MCF 10A (cell line): ENCODE measurements around the gene DNM3. TPM values are rescaled to one million over a fixed set of nuclear protein-coding genes. Genes with fewer than 3 reads are reported as not detected.

Experiments
- BruUV-seq: library from RNA; stranded (reverse); fragments of 400-500 nt; replicated peaks from 2 replicates; lab custom pipeline; 2021; lab: Mats Ljungman, UMichigan
- CTCF ChIA-PET: fragments of 300-600 bp; sonication (Branson Sonifier 250); formaldehyde crosslinking; extraction: SDS; loops from one replicate; lab custom pipeline; 2021; ENCODE audit warnings: antibody characterized with exemption, inconsistent platforms; lab: Yijun Ruan, JAX
- POLR2A ChIA-PET: fragments of 300-600, 350-650 bp; sonication (Branson Sonifier 250); formaldehyde crosslinking; extraction: SDS; loops from one replicate; lab custom pipeline; 2020; ENCODE audit warnings: antibody characterized with exemption, inconsistent platforms; lab: Yijun Ruan, JAX
- DNase-seq: peaks from one replicate; pipeline ENCODE4 v3.0.0-alpha.2; 2018; ENCODE audit not compliant: unreplicated experiment
- H3K27ac Mint-ChIP-seq: one replicate; pipeline ENCODE4 v1.8.0; 2022; ENCODE audit warnings: mild to moderate bottlenecking, low read depth, mixed read lengths; ENCODE audit not compliant: unreplicated experiment
- H3K27me3 Mint-ChIP-seq: one replicate; pipeline ENCODE4 v1.8.0; 2022; ENCODE audit warnings: mixed read lengths; ENCODE audit not compliant: insufficient read depth, unreplicated experiment
- H3K36me3 Mint-ChIP-seq: one replicate; pipeline ENCODE4 v1.8.0; 2022; ENCODE audit warnings: mild to moderate bottlenecking, moderate library complexity, mixed read lengths; ENCODE audit not compliant: insufficient read depth, unreplicated experiment
- H3K4me1 Mint-ChIP-seq: one replicate; pipeline ENCODE4 v1.8.0; 2022; ENCODE audit warnings: mixed read lengths; ENCODE audit not compliant: insufficient read depth, unreplicated experiment
- H3K4me3 Mint-ChIP-seq: one replicate; pipeline ENCODE4 v1.8.0; 2022; ENCODE audit warnings: mild to moderate bottlenecking, moderate library complexity, mixed read lengths; ENCODE audit not compliant: unreplicated experiment
- H3K9me3 Mint-ChIP-seq: one replicate; pipeline ENCODE4 v1.8.0; 2022; ENCODE audit warnings: mixed read lengths; ENCODE audit not compliant: unreplicated experiment
- CTCF ChIP-seq: fragments of 200-600 bp; IDR thresholded peaks from one replicate; pipeline ENCODE4 v1.8.0; 2022; ENCODE audit warnings: antibody characterized with exemption, mild to moderate bottlenecking; ENCODE audit not compliant: unreplicated experiment
- intact Hi-C: fragments of 100-400 bp; cut with micrococcal nuclease; formaldehyde crosslinking; loops from 2 replicates; pipeline ENCODE4 v1.14.1; 2022
- total RNA-seq: library from RNA; stranded (reverse); gene quantifications from 2 replicates; pipeline ENCODE4 v1.2.3, GENCODE V29; 2022

Gene DNM3
- total RNA-seq, 1 experiment from 2014 or later = 0.68 TPM

GRCh38 chr1:172172352-172172831 lies 331.1 kb downstream of the DNM3 start:
- no peak for TF ChIP-seq CTCF
- no peak overlapping the region for H3K27ac Mint-ChIP-seq
- no peak overlapping the region for H3K4me3 Mint-ChIP-seq
- H3K9me3 Mint-ChIP-seq = no peaks in the 10 kb centered on the region
- H3K27me3 Mint-ChIP-seq = no peaks in the 10 kb centered on the region
- ChIA-PET CTCF (interaction anchor here (0.6 to 1.0 kb wide), 3 partner anchors 8 to 1997 kb away, joined by 3 to 4 read pairs (median 3); no protein-coding TSS in a partner anchor), POLR2A (no interaction called here)
- H3K4me1 Mint-ChIP-seq = no peaks in the 10 kb centered on the region
- intact Hi-C loops = no loop called here
- peaks cover 2% of the 10 kb centered on the region for H3K36me3 Mint-ChIP-seq
- no TSS peak for BruUV-seq
- DNase-seq = no peak

GRCh38 chr1:172176206-172176605 lies 334.9 kb downstream of the DNM3 start:
- Mint-ChIP-seq H3K27me3 (no peaks in the 10 kb centered on the region), H3K9me3 (no peaks in the 10 kb centered on the region), H3K4me1 (peaks cover 7% of the 10 kb centered on the region), H3K27ac (no peak overlapping the region), H3K4me3 (no peak overlapping the region), H3K36me3 (no peaks in the 10 kb centered on the region)
- intact Hi-C loops = no loop called here
- no TSS peak for BruUV-seq
- POLR2A ChIA-PET = no interaction called here
- no peak for TF ChIP-seq CTCF
- CTCF ChIA-PET = interaction anchor here (0.6 to 1.0 kb wide), 3 partner anchors 38 to 223 kb away, joined by 3 read pairs; no protein-coding TSS in a partner anchor
- DNase-seq = no peak

- intact Hi-C loops = no loop called here
- Mint-ChIP-seq H3K4me3 (no peak overlapping the region), H3K36me3 (no peaks in the 10 kb centered on the region), H3K27ac (no peak overlapping the region), H3K27me3 (no peaks in the 10 kb centered on the region), H3K4me1 (peaks cover 16% of the 10 kb centered on the region), H3K9me3 (no peaks in the 10 kb centered on the region)
- ChIA-PET POLR2A (interaction anchor here (0.6 to 1.1 kb wide), 2 partner anchors 10 to 92 kb away, joined by 3 to 4 read pairs; no protein-coding TSS in a partner anchor), CTCF (no interaction called here)
- BruUV-seq = no TSS peak
- TF ChIP-seq CTCF = no peak
- no peak for DNase-seq
Measured at GRCh38 chr1:172177849-172178248, 336.6 kb downstream of the DNM3 start.

- H3K27ac Mint-ChIP-seq = no peak overlapping the region
- intact Hi-C loops = no loop called here
- TF ChIP-seq CTCF = no peak
- DNase-seq = no peak
- H3K36me3 Mint-ChIP-seq = no peaks in the 10 kb centered on the region
- no peak overlapping the region for H3K4me3 Mint-ChIP-seq
- H3K27me3 Mint-ChIP-seq = no peaks in the 10 kb centered on the region
- H3K4me1 Mint-ChIP-seq = peaks cover 16% of the 10 kb centered on the region
- ChIA-PET POLR2A (interaction anchor here (1.1 kb wide), 1 partner anchor 9 kb away, joined by 3 read pairs; no protein-coding TSS in a partner anchor), CTCF (interaction anchor here (0.6 kb wide), 1 partner anchor 139 kb away, joined by 3 read pairs; no protein-coding TSS in a partner anchor)
- BruUV-seq = no TSS peak
- no peaks in the 10 kb centered on the region for H3K9me3 Mint-ChIP-seq
Measured at GRCh38 chr1:172178886-172179285, 337.6 kb downstream of the DNM3 start.
